Bone marrow (tissue), 2 donors: ENCODE results near the gene SLC38A1.
A peak's percentile ranks its signal among the peaks of the same experiment; 100 is the strongest.
"Not testable (repeated sequence)": the region's sequence is repeated elsewhere in the genome, so short reads cannot be mapped to it uniquely, and the experiment has no call there.

Source experiments
- DNase-seq, 2 donors: peaks; one replicate each; lab custom pipeline; 2025; lab: John Stamatoyannopoulos, UW

The SLC38A1 gene

GRCh38 chr12:46164186-46164761 is 104.6 kb downstream of the SLC38A1 start:
- no peak for DNase-seq

GRCh38 chr12:46162549-46163076 is 106.2 kb downstream of the SLC38A1 start:
- not testable (repeated sequence) for DNase-seq

- DNase-seq = no peak
These were observed 107.7 kb downstream of the SLC38A1 start for GRCh38 chr12:46160981-46161690.

- DNase-seq = no peak
These were observed 108.5 kb downstream of the SLC38A1 start for GRCh38 chr12:46160101-46160980.

- DNase-seq = no peak
These were observed 109.4 kb downstream of the SLC38A1 start for GRCh38 chr12:46159309-46159901.

GRCh38 chr12:46158501-46158900 is 110.3 kb downstream of the SLC38A1 start:
- DNase-seq = no peak

GRCh38 chr12:46154221-46154985 is 114.4 kb downstream of the SLC38A1 start:
- DNase-seq = no peak

GRCh38 chr12:46153268-46153872 is 115.5 kb downstream of the SLC38A1 start:
- peak in 1 of 2 donors; percentile 1 for DNase-seq

- DNase-seq = no peak
These were observed 116.4 kb downstream of the SLC38A1 start for GRCh38 chr12:46152456-46152855.

- DNase-seq = no peak
These were observed 118.1 kb downstream of the SLC38A1 start for GRCh38 chr12:46150735-46151134.

GRCh38 chr12:46149905-46150304 is 118.9 kb downstream of the SLC38A1 start:
- no peak for DNase-seq

GRCh38 chr12:46149079-46149464 is 119.8 kb downstream of the SLC38A1 start:
- no peak for DNase-seq

GRCh38 chr12:46148327-46149078 is 120.3 kb downstream of the SLC38A1 start:
- DNase-seq = no peak

- no peak for DNase-seq
These were observed 121.7 kb downstream of the SLC38A1 start for GRCh38 chr12:46147144-46147543.

- DNase-seq = no peak
These were observed 123.0 kb downstream of the SLC38A1 start for GRCh38 chr12:46145881-46146280.

GRCh38 chr12:46144433-46144832 is 124.4 kb downstream of the SLC38A1 start:
- no peak for DNase-seq

- no peak for DNase-seq
These were observed 132.6 kb downstream of the SLC38A1 start for GRCh38 chr12:46136249-46136648.

GRCh38 chr12:46135750-46136149 is 133.1 kb downstream of the SLC38A1 start:
- DNase-seq = no peak

- DNase-seq = no peak
These were observed 134.0 kb downstream of the SLC38A1 start for GRCh38 chr12:46134852-46135251.

GRCh38 chr12:46134205-46134811 is 134.5 kb downstream of the SLC38A1 start:
- no peak for DNase-seq
